Gastrocnemius medialis (tissue), 4 donors: ENCODE data around the gene MTCL1.

Experiments used
- CTCF ChIP-seq, 5 experiments: fragments of 450-650 bp in 3 of 5; fragments of 200-600 bp in 2 of 5; sonication (generic) in 2 of 5; IDR thresholded peaks in 4 of 5; conservative IDR thresholded peaks in 1 of 5; 1 replicate in 4 of 5; 2 replicates in 1 of 5; pipeline ENCODE4 v1.5.1; 2016 to 2019; ENCODE audit warnings: antibody characterized with exemption in 5 of 5, mild to moderate bottlenecking in 3 of 5, moderate library complexity in 3 of 5
- POLR2A ChIP-seq, 2 donors: fragments of 450-650 bp; IDR thresholded peaks; one replicate each; pipeline ENCODE4 v1.6.1; 2017; ENCODE audit warnings: antibody characterized with exemption in 2 of 2, mild to moderate bottlenecking in 2 of 2, moderate library complexity in 2 of 2

- TF ChIP-seq CTCF (IDR thresholded peaks at IDR 0.05 in 4 of 5, conservative IDR thresholded peaks at IDR 0.05 in 1 of 5) = no peak
- TF ChIP-seq POLR2A (IDR thresholded peaks at IDR 0.05) = no peak
These were observed 125.0 kb downstream of the MTCL1 start for GRCh38 chr18:8830067-8831060.
